ENCODE measurements around the gene HKDC1. TPM values are rescaled to one million over a fixed set of nuclear protein-coding genes. Genes with fewer than 3 reads are reported as not detected.

HKDC1 gene
- total RNA-seq, 4 donors from 2014 or later: 26.8 to 39.6 (median 28.0) TPM; not detected in 1

DNA sequence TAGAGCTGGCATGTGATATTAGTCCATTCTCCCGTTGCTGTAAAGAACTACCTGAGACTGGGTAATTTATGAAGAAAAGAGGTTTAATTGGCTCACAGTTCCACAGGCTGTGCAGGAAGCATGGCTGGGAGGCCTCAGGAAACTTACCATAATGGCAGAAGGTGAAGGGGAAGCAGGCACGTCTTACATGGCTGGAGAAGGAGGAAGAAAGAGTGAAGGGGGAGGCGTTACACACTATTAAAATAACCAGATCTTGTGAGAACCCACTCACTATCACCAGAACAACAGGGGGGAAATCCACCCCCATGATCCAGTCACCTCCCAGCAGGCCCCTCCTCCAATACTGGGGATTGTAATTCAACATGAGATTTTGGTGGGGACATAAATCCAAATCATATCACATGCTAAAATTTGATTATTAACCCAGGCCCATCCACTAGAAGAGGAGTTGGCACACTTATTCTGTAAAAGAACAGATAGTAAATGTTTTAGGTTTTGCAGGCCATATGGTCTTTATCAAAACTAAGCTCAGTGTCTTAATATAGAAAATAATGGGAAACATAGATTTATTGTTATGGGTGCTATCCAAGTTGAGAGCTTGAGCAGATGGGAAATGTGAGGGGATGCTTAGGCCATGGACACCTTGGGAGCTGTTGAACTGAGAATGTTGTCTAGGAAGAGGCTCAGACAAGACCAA, 39.6 kb downstream of the HKDC1 start:
- WGBS, 2 donors (ENCODE audit: low coverage in 1 of 2): 76 to 90% methylated on average over 2 to 3 of the region's 3 CpGs
- in situ Hi-C loops (cut with MboI; ENCODE audit: low pct_ligation_motif_present in 1 of 4, low pct_unique_long_range_greater_than_20kb in 1 of 4, low sequenced_read_pairs in 3 of 4): loop anchor here in 3 of 4 donors (25.0 kb wide), 2 partner anchors 253 to 378 kb away; partner anchors contain the start of gene FAM241B (in 1 of the 3)

DNA sequence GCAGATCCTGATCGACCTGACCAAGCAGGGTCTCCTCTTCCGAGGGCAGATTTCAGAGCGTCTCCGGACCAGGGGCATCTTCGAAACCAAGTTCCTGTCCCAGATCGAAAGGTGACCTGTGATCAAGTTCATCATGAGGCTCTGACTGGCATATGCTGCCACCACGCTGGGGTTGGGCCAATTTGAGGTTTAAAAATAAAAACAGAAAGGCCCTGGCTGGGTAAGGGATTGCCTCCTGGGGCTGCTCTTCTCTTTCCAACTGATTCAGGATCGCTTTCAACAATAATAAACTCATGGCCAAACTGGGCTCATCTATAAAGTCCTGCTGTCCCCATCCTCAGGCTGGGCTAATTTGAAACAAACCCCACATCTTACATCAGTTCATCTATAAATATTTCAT, 41.1 kb downstream of the HKDC1 start:
- TF ChIP-seq POLR2A (IDR thresholded peaks at IDR 0.05): no peak
- TF ChIP-seq EP300 (IDR thresholded peaks at IDR 0.05; ENCODE audit: low read depth): no peak
- TF ChIP-seq, protein P1, sequence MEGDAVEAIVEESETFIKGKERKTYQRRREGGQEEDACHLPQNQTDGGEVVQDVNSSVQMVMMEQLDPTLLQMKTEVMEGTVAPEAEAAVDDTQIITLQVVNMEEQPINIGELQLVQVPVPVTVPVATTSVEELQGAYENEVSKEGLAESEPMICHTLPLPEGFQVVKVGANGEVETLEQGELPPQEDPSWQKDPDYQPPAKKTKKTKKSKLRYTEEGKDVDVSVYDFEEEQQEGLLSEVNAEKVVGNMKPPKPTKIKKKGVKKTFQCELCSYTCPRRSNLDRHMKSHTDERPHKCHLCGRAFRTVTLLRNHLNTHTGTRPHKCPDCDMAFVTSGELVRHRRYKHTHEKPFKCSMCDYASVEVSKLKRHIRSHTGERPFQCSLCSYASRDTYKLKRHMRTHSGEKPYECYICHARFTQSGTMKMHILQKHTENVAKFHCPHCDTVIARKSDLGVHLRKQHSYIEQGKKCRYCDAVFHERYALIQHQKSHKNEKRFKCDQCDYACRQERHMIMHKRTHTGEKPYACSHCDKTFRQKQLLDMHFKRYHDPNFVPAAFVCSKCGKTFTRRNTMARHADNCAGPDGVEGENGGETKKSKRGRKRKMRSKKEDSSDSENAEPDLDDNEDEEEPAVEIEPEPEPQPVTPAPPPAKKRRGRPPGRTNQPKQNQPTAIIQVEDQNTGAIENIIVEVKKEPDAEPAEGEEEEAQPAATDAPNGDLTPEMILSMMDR (IDR thresholded peaks at IDR 0.05): no peak
- TF ChIP-seq POLR2AphosphoS5 (IDR thresholded peaks at IDR 0.05): no peak
- no peak overlapping the region for H3K27ac ChIP-seq
- no peaks in the 10 kb centered on the region for H3K36me3 ChIP-seq
- no peaks in the 10 kb centered on the region for H3K4me1 ChIP-seq
- intact Hi-C loops (cut with DNase I; ENCODE audit: low total_unique reads) (no loop called here), in situ Hi-C loops (cut with MboI; ENCODE audit: low pct_ligation_motif_present in 1 of 4, low pct_unique_long_range_greater_than_20kb in 1 of 4, low sequenced_read_pairs in 3 of 4) (loop anchor here in 3 of 4 donors (25.0 kb wide), 2 partner anchors 251 to 376 kb away; partner anchors contain the start of gene FAM241B (in 1 of the 3))
- H3K9me3 ChIP-seq: no peaks in the 10 kb centered on the region
- WGBS, 2 donors (ENCODE audit: low coverage in 1 of 2): 88 to 95% methylated on average over 5 to 8 of the region's 8 CpGs
- H3K4me3 ChIP-seq: no peak overlapping the region
- no peaks in the 10 kb centered on the region for H3K27me3 ChIP-seq
- no peak for DNase-seq

More for the DNA sequence above, 39.6 kb downstream of the HKDC1 start:
- no peak for TF ChIP-seq POLR2A (IDR thresholded peaks at IDR 0.05)
- no peak for TF ChIP-seq EP300 (IDR thresholded peaks at IDR 0.05; ENCODE audit: low read depth)
- TF ChIP-seq, protein P1 (IDR thresholded peaks at IDR 0.05): no peak
- no peak for TF ChIP-seq POLR2AphosphoS5 (IDR thresholded peaks at IDR 0.05)
- H3K36me3 ChIP-seq: no peaks in the 10 kb centered on the region
- H3K27me3 ChIP-seq: no peaks in the 10 kb centered on the region
- H3K4me1 ChIP-seq: no peaks in the 10 kb centered on the region
- H3K4me3 ChIP-seq: no peak overlapping the region
- intact Hi-C loops (cut with DNase I; ENCODE audit: low total_unique reads): no loop called here
- no peak overlapping the region for H3K27ac ChIP-seq
- DNase-seq: no peak
- H3K9me3 ChIP-seq: no peaks in the 10 kb centered on the region

DNA sequence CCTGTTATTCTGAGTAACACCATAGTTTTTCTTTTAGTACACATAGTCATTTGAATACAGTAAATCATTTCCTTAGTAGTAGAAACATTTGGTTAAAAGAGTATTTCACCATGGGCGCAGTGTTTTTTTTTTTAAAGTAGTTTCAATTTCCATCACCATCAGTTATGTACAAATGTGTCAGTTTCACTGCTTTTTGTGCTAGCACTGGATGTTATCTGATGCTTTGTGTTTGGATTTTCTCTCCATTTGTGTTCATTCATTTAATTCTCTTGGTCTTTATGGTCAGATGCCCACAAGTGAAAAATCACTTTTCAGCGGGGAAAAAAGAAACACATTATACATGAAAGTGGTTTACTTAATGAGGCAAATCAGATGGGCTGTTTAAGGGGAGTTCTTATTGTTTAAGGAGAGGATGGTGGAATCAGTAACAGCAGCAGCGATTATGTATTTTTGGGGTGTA, 42.2 kb downstream of the HKDC1 start:
- Histone ChIP-seq H3K4me3 (no peak overlapping the region), H3K4me1 (no peaks in the 10 kb centered on the region), H3K27ac (no peak overlapping the region), H3K9me3 (no peaks in the 10 kb centered on the region), H3K36me3 (no peaks in the 10 kb centered on the region), H3K27me3 (no peaks in the 10 kb centered on the region)
- WGBS, 2 donors (ENCODE audit: low coverage in 1 of 2): 59 to 62% methylated on average over 3 of the region's 3 CpGs
- no peak for DNase-seq
- intact Hi-C loops (cut with DNase I; ENCODE audit: low total_unique reads) (no loop called here), in situ Hi-C loops (cut with MboI; ENCODE audit: low pct_ligation_motif_present in 1 of 4, low pct_unique_long_range_greater_than_20kb in 1 of 4, low sequenced_read_pairs in 3 of 4) (loop anchor here in 3 of 4 donors (25.0 kb wide), 2 partner anchors 250 to 375 kb away; partner anchors contain the start of gene FAM241B (in 1 of the 3))
- TF ChIP-seq POLR2A (IDR thresholded peaks at IDR 0.05) (no peak), POLR2AphosphoS5 (IDR thresholded peaks at IDR 0.05) (no peak), EP300 (IDR thresholded peaks at IDR 0.05; ENCODE audit: low read depth) (no peak)
- TF ChIP-seq, protein P1 (IDR thresholded peaks at IDR 0.05): no peak

DNA sequence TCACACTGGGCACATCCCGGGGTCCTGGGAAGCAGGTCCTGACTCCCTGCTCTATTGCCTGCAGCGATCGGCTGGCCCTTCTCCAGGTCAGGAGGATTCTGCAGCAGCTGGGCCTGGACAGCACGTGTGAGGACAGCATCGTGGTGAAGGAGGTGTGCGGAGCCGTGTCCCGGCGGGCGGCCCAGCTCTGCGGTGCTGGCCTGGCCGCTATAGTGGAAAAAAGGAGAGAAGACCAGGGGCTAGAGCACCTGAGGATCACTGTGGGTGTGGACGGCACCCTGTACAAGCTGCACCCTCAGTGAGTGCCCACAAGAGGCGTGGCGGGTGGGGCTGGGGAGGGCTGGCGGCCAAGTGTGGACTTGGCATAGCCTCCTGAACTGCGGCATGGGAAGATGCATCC, 45.4 kb downstream of the HKDC1 start:
- no peak overlapping the region for H3K4me3 ChIP-seq
- no peak for TF ChIP-seq EP300 (IDR thresholded peaks at IDR 0.05; ENCODE audit: low read depth)
- peak; percentile 26 for DNase-seq
- intact Hi-C loops (cut with DNase I; ENCODE audit: low total_unique reads): no loop called here
- H3K9me3 ChIP-seq: no peaks in the 10 kb centered on the region
- H3K27ac ChIP-seq: no peak overlapping the region
- WGBS, 2 donors (ENCODE audit: low coverage in 1 of 2): 86% methylated on average over 17 of the region's 17 CpGs; no CpG with 5 or more reads in 1 of the 2 donors
- no peaks in the 10 kb centered on the region for H3K4me1 ChIP-seq
- in situ Hi-C loops (cut with MboI; ENCODE audit: low pct_ligation_motif_present in 1 of 4, low pct_unique_long_range_greater_than_20kb in 1 of 4, low sequenced_read_pairs in 3 of 4): loop anchor here in 3 of 4 donors (25.0 kb wide), 2 partner anchors 247 to 372 kb away; partner anchors contain the start of gene FAM241B (in 1 of the 3)
- H3K36me3 ChIP-seq: no peaks in the 10 kb centered on the region
- no peaks in the 10 kb centered on the region for H3K27me3 ChIP-seq
